HL-60 (cell line): Measurements from ENCODE around the gene MYEF2.

Experiments
- DNase-seq, 2 experiments: peaks; one replicate each; pipeline ENCODE4 v3.0.0-alpha.2; 2010 to 2020; ENCODE audit warnings: low read depth in 1 of 2, low spot score in 1 of 2
- H3K27ac ChIP-seq: fragments of 250-450 bp; sonication (Bioruptor Pico); replicated peaks from 2 replicates; pipeline ENCODE4 v1.5.1; 2020; ENCODE audit warnings: mild to moderate bottlenecking, moderate library complexity
- H3K27me3 ChIP-seq: fragments of 250-450 bp; sonication (Bioruptor Pico); 2 replicates; pipeline ENCODE4 v1.5.1; 2021; ENCODE audit warnings: mild to moderate bottlenecking, moderate library complexity; ENCODE audit not compliant: insufficient read depth, poor library complexity, severe bottlenecking
- H3K4me3 ChIP-seq: replicated peaks from 2 replicates; pipeline ENCODE4 v1.5.1; 2011; ENCODE audit warnings: mild to moderate bottlenecking, control low read depth, low read length; ENCODE audit not compliant: insufficient read depth
- CTCF ChIP-seq: IDR thresholded peaks from one replicate; pipeline ENCODE4 v1.5.1; 2011; ENCODE audit warnings: low read length, control low read depth, inconsistent platforms; ENCODE audit not compliant: insufficient read depth
- GABPA ChIP-seq: IDR thresholded peaks from 2 replicates; pipeline ENCODE4 v1.6.1; 2012; ENCODE audit warnings: low read depth
- POLR2AphosphoS5 ChIP-seq: IDR thresholded peaks from 2 replicates; pipeline ENCODE4 v1.6.1; 2012; ENCODE audit warnings: low read depth
- REST ChIP-seq: IDR thresholded peaks from 2 replicates; pipeline ENCODE4 v1.6.1; 2012; ENCODE audit warnings: low read depth; ENCODE audit not compliant: insufficient replicate concordance
- SPI1 ChIP-seq: IDR thresholded peaks from 2 replicates; pipeline ENCODE4 v1.6.1; 2012; ENCODE audit warnings: low read depth, mild to moderate bottlenecking, borderline replicate concordance
- long read RNA-seq: library from polyadenylated mRNA; unstranded; transcript quantifications from one replicate; pipeline ENCODE4 v2.0.0, GENCODE V29; 2020

Gene MYEF2
- long read RNA-seq, full-length matches to known transcripts: 1 of 4 reads
- long read RNA-seq, partial matches to known transcripts: 0 of 4 reads
- long read RNA-seq, other reads (novel, unspliced or antisense): 3 of 4 reads

- peak in 1 of 2 experiments; percentile 19 for DNase-seq
- peak within 1 kb of the TSS; percentile 47 for H3K4me3 ChIP-seq
These were observed at the start of gene MYEF2 for GRCh38 chr15:48177766-48178647. Gene MYEF2 (minus strand): TSS chr15:48178295. CDS start chr15:48178237, 58 bp downstream.

GRCh38 chr15:48225771-48226170, 47.7 kb upstream of the MYEF2 start:
- Histone ChIP-seq H3K27me3 (peaks cover 8% of the 10 kb centered on the region), H3K4me3 (no peak overlapping the region), H3K27ac (no peak overlapping the region)
- no peak for DNase-seq
- TF ChIP-seq POLR2AphosphoS5: no peak
- no peak for TF ChIP-seq CTCF
- no peak for TF ChIP-seq GABPA
- TF ChIP-seq REST: no peak
- TF ChIP-seq SPI1: no peak

More at GRCh38 chr15:48177766-48178647, at the start of gene MYEF2:
- Histone ChIP-seq H3K27ac (no peak within 1 kb of the TSS), H3K27me3 (peaks cover 26% of the 10 kb centered on the region)
- TF ChIP-seq REST (no peak), GABPA (no peak), POLR2AphosphoS5 (no peak), CTCF (no peak), SPI1 (no peak)

GRCh38 chr15:48222627-48223026, 44.5 kb upstream of the MYEF2 start:
- Histone ChIP-seq H3K27me3 (peaks cover 8% of the 10 kb centered on the region), H3K27ac (no peak overlapping the region), H3K4me3 (no peak overlapping the region)
- TF ChIP-seq CTCF (no peak), POLR2AphosphoS5 (no peak), GABPA (no peak), REST (no peak), SPI1 (no peak)
- no peak for DNase-seq
